Panc1 (cell line): ENCODE data around the gene USH1G.

ENCODE experiments used
- POLR2AphosphoS5 ChIP-seq: IDR thresholded peaks from 2 replicates; pipeline ENCODE4 v1.6.1; 2012; ENCODE audit warnings: mild to moderate bottlenecking, low read depth, low read length, moderate library complexity
- TF ChIP-seq, protein P1 (sequence below): fragments of 450-650 bp; IDR thresholded peaks from 2 replicates; pipeline ENCODE4 v1.5.1; 2017; ENCODE audit warnings: mild to moderate bottlenecking

DNA sequence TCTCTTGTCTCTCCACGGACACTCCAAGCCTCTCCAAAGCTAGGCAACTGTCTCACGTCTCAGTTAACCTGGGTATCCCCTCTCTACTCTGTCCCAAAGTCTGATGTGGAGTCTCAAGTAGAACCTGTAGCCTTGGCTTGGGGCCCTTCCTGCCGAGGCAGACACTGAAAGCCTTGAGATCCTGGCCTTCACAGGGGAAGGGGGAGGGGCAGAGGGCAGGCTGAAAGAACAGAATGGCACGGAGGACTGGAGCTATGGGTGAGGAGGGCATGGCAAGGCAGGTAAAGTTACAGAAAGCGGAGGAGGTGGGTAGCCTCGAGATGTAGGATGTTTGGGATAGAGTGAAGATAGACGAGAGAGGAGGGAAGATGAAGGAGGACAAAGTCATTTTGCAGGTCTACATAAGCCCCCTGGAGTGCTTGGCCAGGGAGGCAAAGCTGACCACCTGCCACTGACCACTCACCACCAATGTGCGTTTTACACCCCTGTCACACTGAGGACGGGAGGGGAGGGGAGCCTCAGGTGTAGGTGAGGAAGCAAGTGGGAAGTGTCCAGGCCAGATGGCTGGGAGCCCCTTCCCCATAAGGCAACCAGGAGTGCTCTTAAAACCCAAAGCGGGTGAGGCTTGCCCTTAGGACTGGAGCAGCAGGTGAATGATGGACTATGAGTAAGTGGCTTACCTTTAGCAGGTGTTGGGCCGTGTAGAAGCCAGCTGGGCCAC is 51.5 kb downstream of the USH1G start:
- no peak for TF ChIP-seq POLR2AphosphoS5
- TF ChIP-seq, protein P1, sequence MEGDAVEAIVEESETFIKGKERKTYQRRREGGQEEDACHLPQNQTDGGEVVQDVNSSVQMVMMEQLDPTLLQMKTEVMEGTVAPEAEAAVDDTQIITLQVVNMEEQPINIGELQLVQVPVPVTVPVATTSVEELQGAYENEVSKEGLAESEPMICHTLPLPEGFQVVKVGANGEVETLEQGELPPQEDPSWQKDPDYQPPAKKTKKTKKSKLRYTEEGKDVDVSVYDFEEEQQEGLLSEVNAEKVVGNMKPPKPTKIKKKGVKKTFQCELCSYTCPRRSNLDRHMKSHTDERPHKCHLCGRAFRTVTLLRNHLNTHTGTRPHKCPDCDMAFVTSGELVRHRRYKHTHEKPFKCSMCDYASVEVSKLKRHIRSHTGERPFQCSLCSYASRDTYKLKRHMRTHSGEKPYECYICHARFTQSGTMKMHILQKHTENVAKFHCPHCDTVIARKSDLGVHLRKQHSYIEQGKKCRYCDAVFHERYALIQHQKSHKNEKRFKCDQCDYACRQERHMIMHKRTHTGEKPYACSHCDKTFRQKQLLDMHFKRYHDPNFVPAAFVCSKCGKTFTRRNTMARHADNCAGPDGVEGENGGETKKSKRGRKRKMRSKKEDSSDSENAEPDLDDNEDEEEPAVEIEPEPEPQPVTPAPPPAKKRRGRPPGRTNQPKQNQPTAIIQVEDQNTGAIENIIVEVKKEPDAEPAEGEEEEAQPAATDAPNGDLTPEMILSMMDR = no peak
